NK-92 (cell line): ENCODE measurements around the gene NME9.

Source experiments
- DNase-seq: peaks from one replicate; lab custom pipeline; 2025; ENCODE audit not compliant: unreplicated experiment; lab: John Stamatoyannopoulos, UW

The NME9 gene

GRCh38 chr3:138284079-138284478, 45.6 kb downstream of the NME9 start:
- no peak for DNase-seq

GRCh38 chr3:138282836-138283235, 46.8 kb downstream of the NME9 start:
- no peak for DNase-seq

GRCh38 chr3:138281561-138281960, 48.1 kb downstream of the NME9 start:
- DNase-seq: no peak

- no peak for DNase-seq
These were observed 58.4 kb downstream of the NME9 start for GRCh38 chr3:138271189-138271794.

- no peak for DNase-seq
These were observed 59.4 kb downstream of the NME9 start for GRCh38 chr3:138270245-138270644.

GRCh38 chr3:138267083-138267482, 62.6 kb downstream of the NME9 start:
- no peak for DNase-seq

- no peak for DNase-seq
These were observed 63.9 kb downstream of the NME9 start for GRCh38 chr3:138265745-138266144.

GRCh38 chr3:138263104-138263503, 66.5 kb downstream of the NME9 start:
- no peak for DNase-seq

GRCh38 chr3:138260611-138261010, 69.0 kb downstream of the NME9 start:
- no peak for DNase-seq

- DNase-seq: no peak
These were observed 70.5 kb downstream of the NME9 start for GRCh38 chr3:138259126-138259525.

- no peak for DNase-seq
These were observed 71.7 kb downstream of the NME9 start for GRCh38 chr3:138257986-138258385.

- no peak for DNase-seq
These were observed 73.6 kb downstream of the NME9 start for GRCh38 chr3:138256022-138256421.

- DNase-seq: no peak
These were observed 75.4 kb downstream of the NME9 start for GRCh38 chr3:138254216-138254615.

- DNase-seq: no peak
These were observed 76.0 kb downstream of the NME9 start for GRCh38 chr3:138253609-138254008.
